Ishikawa (cell line): ENCODE measurements around the gene F11R.

Experiments
- CEBPB ChIP-seq: IDR thresholded peaks from 2 replicates; pipeline ENCODE4 v1.6.1; 2012
- CREB1 ChIP-seq: IDR thresholded peaks from 2 replicates; pipeline ENCODE4 v1.6.1; 2012; ENCODE audit warnings: low read depth
- EGR1 ChIP-seq: IDR thresholded peaks from 2 replicates; pipeline ENCODE4 v1.6.1; 2012
- EP300 ChIP-seq: IDR thresholded peaks from 2 replicates; pipeline ENCODE4 v1.6.1; 2012; ENCODE audit warnings: borderline replicate concordance
- FOXM1 ChIP-seq: IDR thresholded peaks from 2 replicates; pipeline ENCODE4 v1.6.1; 2012; ENCODE audit warnings: low read depth, borderline replicate concordance
- MAX ChIP-seq: IDR thresholded peaks from 2 replicates; pipeline ENCODE4 v1.6.1; 2012
- RAD21 ChIP-seq: IDR thresholded peaks from 2 replicates; pipeline ENCODE4 v1.6.1; 2012; ENCODE audit warnings: low read depth
- REST ChIP-seq: IDR thresholded peaks from 2 replicates; pipeline ENCODE4 v1.6.1; 2012; ENCODE audit warnings: low read depth, mild to moderate bottlenecking
- TAF1 ChIP-seq: IDR thresholded peaks from 2 replicates; pipeline ENCODE4 v1.6.1; 2012; ENCODE audit warnings: low read depth, mild to moderate bottlenecking
- YY1 ChIP-seq: IDR thresholded peaks from 2 replicates; pipeline ENCODE4 v1.6.1; 2012; ENCODE audit warnings: low read depth

GRCh38 chr1:161001525-161001924, 19.4 kb downstream of the F11R start:
- TF ChIP-seq EP300, result no peak
- TF ChIP-seq CREB1, result no peak
- no peak for TF ChIP-seq TAF1
- TF ChIP-seq RAD21, result no peak
- no peak for TF ChIP-seq CEBPB
- no peak for TF ChIP-seq YY1
- no peak for TF ChIP-seq REST
- TF ChIP-seq EGR1, result no peak
- TF ChIP-seq MAX, result no peak
- TF ChIP-seq FOXM1, result no peak
